HG03045 (cell line): Measurements from ENCODE around the gene GJB4.
A peak's percentile ranks its signal among the peaks of the same experiment; 100 is the strongest.

Source experiments
- ATAC-seq: cut with Tn5 transposase; IDR thresholded peaks from one replicate; pipeline ENCODE4 v1.9.1; 2021; ENCODE audit warnings: mild to moderate bottlenecking, moderate library complexity; ENCODE audit not compliant: unreplicated experiment

The GJB4 gene

GRCh38 chr1:34777519-34778321 is 18.2 kb downstream of the GJB4 start:
- no peak for ATAC-seq

DNA sequence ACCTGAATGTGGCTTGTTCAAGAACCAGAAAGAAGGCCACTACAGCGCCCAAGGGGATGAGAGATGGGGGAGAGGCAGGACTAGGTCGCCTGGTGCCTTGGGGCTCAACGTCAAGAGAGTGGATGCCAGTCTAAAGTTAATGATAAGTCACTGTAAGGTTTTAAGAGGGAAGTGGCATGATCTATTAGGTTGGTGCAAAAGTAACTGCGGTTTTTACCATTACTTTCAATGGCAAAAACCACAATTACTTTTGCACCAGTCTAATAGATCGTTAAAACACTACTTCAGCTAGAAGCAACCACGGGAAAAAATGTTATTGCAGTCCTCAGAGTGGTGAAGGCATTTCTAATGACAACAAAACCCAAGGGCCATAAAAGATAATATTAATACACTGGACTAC is 18.8 kb downstream of the GJB4 start:
- ATAC-seq: no peak

DNA sequence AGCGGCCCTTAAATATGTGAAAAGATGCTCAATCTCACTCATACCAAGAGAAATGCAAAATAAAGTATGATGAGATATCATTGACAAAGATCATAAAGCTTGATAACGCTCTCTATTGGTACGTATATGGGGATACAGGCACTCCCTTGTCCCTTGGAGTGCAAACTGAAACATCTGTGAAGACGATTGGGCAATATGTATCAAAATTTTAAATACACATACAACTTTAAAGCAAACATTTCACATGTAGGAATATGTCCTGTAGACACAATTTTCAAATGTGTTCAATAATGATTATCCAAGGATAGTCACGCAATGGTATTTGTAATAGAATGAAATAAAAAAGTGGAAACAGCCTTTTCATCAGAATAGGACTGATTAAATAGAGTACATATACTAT is 19.5 kb downstream of the GJB4 start:
- ATAC-seq: no peak

DNA sequence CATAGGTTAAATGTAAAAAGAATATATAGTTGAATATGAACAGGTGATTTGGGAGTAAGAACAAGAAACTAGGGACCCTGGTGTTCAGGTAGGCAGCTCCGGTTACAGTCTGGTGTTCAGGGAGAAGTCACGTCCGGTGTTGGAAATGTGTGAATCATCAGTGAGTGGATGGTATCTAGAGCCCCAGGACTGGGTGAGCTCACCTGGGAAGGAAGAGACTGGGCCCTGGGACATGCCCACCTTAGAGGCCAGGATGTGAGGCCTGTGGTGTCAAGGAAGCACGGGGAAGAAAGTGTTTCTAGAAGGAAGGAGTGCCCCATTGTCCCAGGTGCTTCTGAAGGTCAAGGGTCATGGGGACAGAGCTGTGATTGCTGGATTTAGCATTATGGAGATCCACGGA is 20.0 kb downstream of the GJB4 start:
- no peak for ATAC-seq

- no peak for ATAC-seq
Observed at GRCh38 chr1:34779962-34780361, 20.4 kb downstream of the GJB4 start.

- no peak for ATAC-seq
Observed at GRCh38 chr1:34780528-34780927, 21.0 kb downstream of the GJB4 start.

DNA sequence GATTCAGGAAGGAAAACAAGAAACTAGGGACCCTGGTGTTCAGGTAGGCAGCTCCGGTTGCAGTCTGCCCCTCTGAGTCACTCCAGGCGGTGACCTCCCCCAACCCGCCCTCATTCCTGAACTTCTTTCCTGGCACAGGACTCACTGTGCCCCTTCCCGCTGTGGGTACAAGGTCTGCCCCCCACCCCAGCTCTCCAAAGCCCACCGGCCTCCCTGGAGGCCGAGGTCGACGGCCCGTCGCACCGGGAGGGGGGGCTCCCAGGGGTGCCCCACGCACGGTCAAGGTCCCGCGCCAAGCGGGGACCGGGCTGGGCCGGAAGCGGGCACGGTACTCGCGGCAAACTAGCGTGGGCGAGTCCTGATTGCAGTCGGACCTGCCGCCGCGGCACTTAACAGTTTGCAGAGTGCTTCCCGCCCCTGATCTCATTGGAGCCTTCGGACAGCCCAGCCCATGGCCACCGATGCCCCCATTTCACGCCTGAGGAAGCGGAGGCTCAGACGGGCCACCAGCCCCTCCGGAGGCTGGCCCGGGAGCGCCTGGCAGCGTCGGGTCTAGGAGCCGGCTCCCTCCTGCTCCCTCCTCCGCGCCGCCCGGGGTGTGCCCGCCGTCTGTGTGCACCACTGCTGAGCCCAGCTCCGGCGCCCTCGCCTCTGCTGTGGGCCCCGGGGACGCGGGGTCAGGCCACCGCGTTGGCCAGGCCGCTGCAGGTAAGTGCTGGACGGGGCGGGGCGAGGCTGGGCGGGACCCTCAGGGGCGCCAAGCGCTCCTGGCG is 21.7 kb downstream of the GJB4 start, which contains the start of gene GJB3:
Gene GJB3, plus strand, starts transcription at position 144 of the 773 bp plus-strand sequence. CDS start 3,549 bp downstream, outside the sequence.
- no peak for ATAC-seq

GRCh38 chr1:34781844-34782391 is 22.4 kb downstream of the GJB4 start:
- ATAC-seq: no peak

DNA sequence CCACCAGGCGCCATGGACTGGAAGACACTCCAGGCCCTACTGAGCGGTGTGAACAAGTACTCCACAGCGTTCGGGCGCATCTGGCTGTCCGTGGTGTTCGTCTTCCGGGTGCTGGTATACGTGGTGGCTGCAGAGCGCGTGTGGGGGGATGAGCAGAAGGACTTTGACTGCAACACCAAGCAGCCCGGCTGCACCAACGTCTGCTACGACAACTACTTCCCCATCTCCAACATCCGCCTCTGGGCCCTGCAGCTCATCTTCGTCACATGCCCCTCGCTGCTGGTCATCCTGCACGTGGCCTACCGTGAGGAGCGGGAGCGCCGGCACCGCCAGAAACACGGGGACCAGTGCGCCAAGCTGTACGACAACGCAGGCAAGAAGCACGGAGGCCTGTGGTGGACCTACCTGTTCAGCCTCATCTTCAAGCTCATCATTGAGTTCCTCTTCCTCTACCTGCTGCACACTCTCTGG is 25.2 kb downstream of the GJB4 start:
- ATAC-seq: no peak

- no peak for ATAC-seq
Observed at GRCh38 chr1:34785231-34785874, 25.8 kb downstream of the GJB4 start.

GRCh38 chr1:34785875-34786470 is 26.4 kb downstream of the GJB4 start:
- no peak for ATAC-seq

DNA sequence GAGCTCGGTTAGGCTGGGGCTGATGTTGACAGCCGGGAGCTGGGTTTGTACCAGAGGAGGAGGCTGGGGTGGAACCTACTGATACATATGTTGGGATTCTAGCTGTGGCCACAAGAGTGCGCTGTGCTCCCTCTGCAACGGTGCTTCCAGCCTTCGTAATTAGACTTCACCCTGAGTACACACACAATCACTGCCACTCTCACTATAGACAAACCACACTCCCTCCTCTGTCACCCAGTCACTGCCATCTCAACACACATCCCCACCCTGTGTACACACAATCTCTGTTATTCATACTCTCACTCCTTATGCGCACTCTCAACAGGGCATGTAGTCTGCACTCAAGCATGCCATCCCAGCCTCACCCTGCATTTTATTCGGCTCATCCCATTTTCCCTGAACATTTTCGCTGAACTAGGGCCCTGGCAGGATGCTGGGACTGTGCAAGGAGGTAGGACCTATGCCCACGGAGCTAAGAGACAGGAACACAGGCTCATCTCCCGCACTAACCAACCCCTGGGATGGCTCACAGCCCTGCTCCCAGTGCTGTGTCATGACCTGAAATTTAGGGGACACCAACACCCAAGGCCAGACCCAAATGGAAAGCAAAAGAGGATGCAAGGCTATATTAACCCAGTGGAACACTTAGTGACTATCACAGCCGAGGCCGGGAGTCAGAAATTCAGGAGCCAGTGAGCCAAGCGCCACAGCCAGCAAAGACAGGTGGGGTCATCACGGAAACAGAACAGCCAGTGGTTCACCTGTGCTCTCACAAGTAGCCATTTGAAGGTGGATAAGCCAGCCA is 27.2 kb downstream of the GJB4 start:
- ATAC-seq: peak; percentile 59

- ATAC-seq: no peak
Observed at GRCh38 chr1:34787461-34788420, 28.2 kb downstream of the GJB4 start.

- no peak for ATAC-seq
Observed at GRCh38 chr1:34790985-34791384, 31.4 kb downstream of the GJB4 start.

DNA sequence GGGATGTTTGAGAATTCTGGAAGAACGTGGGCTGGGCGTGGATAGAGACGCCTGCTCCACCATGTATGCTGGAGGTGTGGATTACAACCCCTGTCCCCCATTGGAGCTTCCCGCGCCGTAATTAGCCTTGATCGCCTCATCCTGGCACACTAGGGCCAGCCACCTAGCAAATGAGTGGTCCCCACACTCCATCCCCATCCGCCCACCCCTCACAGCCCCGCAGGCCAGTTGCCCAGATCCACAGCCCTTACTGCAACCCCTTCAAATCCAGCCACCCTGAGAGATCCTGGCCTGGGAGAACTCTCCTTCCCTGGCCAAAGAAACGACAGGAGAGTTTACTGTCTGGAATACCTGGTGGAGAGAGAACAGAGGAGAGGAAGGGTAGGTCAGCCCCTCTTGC is 32.9 kb downstream of the GJB4 start:
- ATAC-seq: no peak

DNA sequence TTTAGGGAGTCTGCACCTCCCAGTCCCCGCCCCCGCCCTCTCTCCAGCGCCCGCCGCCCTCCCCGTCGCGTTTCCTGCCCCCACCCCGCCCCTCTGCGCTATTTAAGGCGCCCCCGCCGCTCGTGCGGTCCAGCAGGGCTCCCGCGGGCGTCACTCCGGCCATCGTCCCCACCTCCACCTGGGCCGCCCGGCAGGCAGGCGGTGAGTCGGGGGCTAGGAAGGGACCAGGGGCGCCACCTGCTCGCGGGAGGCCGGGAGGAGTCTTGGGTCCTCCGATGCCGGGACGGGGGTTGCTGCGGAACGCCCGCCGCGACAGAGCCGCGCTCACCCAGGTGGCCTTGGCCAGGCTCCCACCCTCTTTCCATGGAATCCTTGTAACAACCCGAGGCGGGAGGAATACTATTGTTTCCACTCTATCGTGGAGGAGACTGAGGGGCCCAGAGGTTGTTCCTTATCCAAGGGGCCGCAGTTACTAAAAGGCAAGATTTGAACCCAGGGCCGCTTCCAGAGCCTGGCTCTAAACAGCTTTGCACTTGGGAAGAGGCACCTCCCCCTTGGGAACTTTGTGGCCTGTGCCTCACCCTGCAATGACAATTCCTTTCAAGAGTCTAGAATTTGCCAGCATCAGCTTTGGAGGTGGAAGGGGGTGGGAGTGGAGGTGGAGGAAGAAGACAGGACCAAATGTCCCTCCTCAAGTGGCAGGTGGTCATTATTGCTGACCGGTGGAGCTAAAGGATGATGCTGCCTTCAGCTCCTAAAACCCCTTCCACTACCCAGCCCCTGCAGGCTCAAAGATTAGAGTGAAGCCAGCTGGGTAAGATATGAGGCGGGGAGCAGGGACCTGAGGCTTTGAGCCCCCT is 33.6 kb downstream of the GJB4 start, which contains the start of gene GJA4:
Gene GJA4, plus strand, starts transcription at position 132 of the 860 bp plus-strand sequence. CDS start 1,215 bp downstream, outside the sequence.
- no peak for ATAC-seq

- no peak for ATAC-seq
Observed at GRCh38 chr1:34794001-34794789, 34.7 kb downstream of the GJB4 start.
